ENCODE data around the gene WDFY2.
"Not testable (repeated sequence)": the region's sequence is repeated elsewhere in the genome, so short reads cannot be mapped to it uniquely, and the experiment has no call there.

Gene WDFY2

GRCh38 chr13:51645154-51645650 is 60.9 kb downstream of the WDFY2 start:
- WGBS, 2 experiments (ENCODE audit: insufficient coverage in 2 of 2), result 63 to 100% methylated on average over 1 to 2 of the region's 4 CpGs
- Histone ChIP-seq H3K36me3 (ENCODE audit: control insufficient read depth, insufficient read depth, low read length) (peaks cover 3% of the 10 kb centered on the region), H3K27ac (ENCODE audit: low read depth, low read length, severe bottlenecking) (peak overlapping the region; percentile 97), H3K4me1 (ENCODE audit: control insufficient read depth, insufficient read depth, low read length, poor library complexity, severe bottlenecking) (peaks cover 38% of the 10 kb centered on the region), H3K4me3 (ENCODE audit: extremely low read depth, insufficient read depth, low read length, poor library complexity, severe bottlenecking) (no peak overlapping the region), H3K9me3 (ENCODE audit: control insufficient read depth, low read length) (no peaks in the 10 kb centered on the region)

- H3K4me3 ChIP-seq (ENCODE audit: extremely low read depth, insufficient read depth, low read length, poor library complexity, severe bottlenecking), result no peak overlapping the region
- H3K27ac ChIP-seq (ENCODE audit: low read depth, low read length, severe bottlenecking), result peak overlapping the region; percentile 97
- H3K36me3 ChIP-seq (ENCODE audit: control insufficient read depth, insufficient read depth, low read length), result peaks cover 3% of the 10 kb centered on the region
- 76 to 85% methylated on average over 8 to 10 of the region's 10 CpGs for WGBS, 2 experiments (ENCODE audit: insufficient coverage in 2 of 2)
- peaks cover 38% of the 10 kb centered on the region for H3K4me1 ChIP-seq (ENCODE audit: control insufficient read depth, insufficient read depth, low read length, poor library complexity, severe bottlenecking)
- H3K9me3 ChIP-seq (ENCODE audit: control insufficient read depth, low read length), result no peaks in the 10 kb centered on the region
These were observed 61.8 kb downstream of the WDFY2 start for GRCh38 chr13:51645761-51646670.

- Histone ChIP-seq H3K9me3 (ENCODE audit: control insufficient read depth, low read length) (no peaks in the 10 kb centered on the region), H3K36me3 (ENCODE audit: control insufficient read depth, insufficient read depth, low read length) (peaks cover 3% of the 10 kb centered on the region), H3K27ac (ENCODE audit: low read depth, low read length, severe bottlenecking) (no peak overlapping the region), H3K4me1 (ENCODE audit: control insufficient read depth, insufficient read depth, low read length, poor library complexity, severe bottlenecking) (peaks cover 38% of the 10 kb centered on the region), H3K4me3 (ENCODE audit: extremely low read depth, insufficient read depth, low read length, poor library complexity, severe bottlenecking) (no peak overlapping the region)
- WGBS, 2 experiments (ENCODE audit: insufficient coverage in 2 of 2), result 90% methylated on average over 1 of the region's 4 CpGs; no CpG with 5 or more reads in 1 of the 2 experiments
These were observed 62.8 kb downstream of the WDFY2 start for GRCh38 chr13:51647067-51647466.

- H3K27ac ChIP-seq (ENCODE audit: low read depth, low read length, severe bottlenecking); H3K36me3 ChIP-seq (ENCODE audit: control insufficient read depth, insufficient read depth, low read length); H3K9me3 ChIP-seq (ENCODE audit: control insufficient read depth, low read length); H3K4me3 ChIP-seq (ENCODE audit: extremely low read depth, insufficient read depth, low read length, poor library complexity, severe bottlenecking); H3K4me1 ChIP-seq (ENCODE audit: control insufficient read depth, insufficient read depth, low read length, poor library complexity, severe bottlenecking): not testable (repeated sequence)
- WGBS, 2 experiments (ENCODE audit: insufficient coverage in 2 of 2), result 88% methylated on average over 1 of the region's 3 CpGs; no CpG with 5 or more reads in 1 of the 2 experiments
These were observed 67.9 kb downstream of the WDFY2 start for GRCh38 chr13:51652193-51652592.

- 94 to 100% methylated on average over 1 to 2 of the region's 6 CpGs for WGBS, 2 experiments (ENCODE audit: insufficient coverage in 2 of 2)
- Histone ChIP-seq H3K4me3 (ENCODE audit: extremely low read depth, insufficient read depth, low read length, poor library complexity, severe bottlenecking) (no peak overlapping the region), H3K27ac (ENCODE audit: low read depth, low read length, severe bottlenecking) (no peak overlapping the region), H3K36me3 (ENCODE audit: control insufficient read depth, insufficient read depth, low read length) (peaks cover 13% of the 10 kb centered on the region), H3K9me3 (ENCODE audit: control insufficient read depth, low read length) (peaks cover 7% of the 10 kb centered on the region), H3K4me1 (ENCODE audit: control insufficient read depth, insufficient read depth, low read length, poor library complexity, severe bottlenecking) (no peaks in the 10 kb centered on the region)
These were observed 75.2 kb downstream of the WDFY2 start for GRCh38 chr13:51659276-51660127.

- Histone ChIP-seq H3K4me3 (ENCODE audit: extremely low read depth, insufficient read depth, low read length, poor library complexity, severe bottlenecking) (no peak overlapping the region), H3K27ac (ENCODE audit: low read depth, low read length, severe bottlenecking) (no peak overlapping the region), H3K36me3 (ENCODE audit: control insufficient read depth, insufficient read depth, low read length) (peaks cover 13% of the 10 kb centered on the region), H3K4me1 (ENCODE audit: control insufficient read depth, insufficient read depth, low read length, poor library complexity, severe bottlenecking) (no peaks in the 10 kb centered on the region), H3K9me3 (ENCODE audit: control insufficient read depth, low read length) (peaks cover 7% of the 10 kb centered on the region)
- no CpG with 5 or more reads among the region's 1 CpG for WGBS, 2 experiments (ENCODE audit: insufficient coverage in 2 of 2)
These were observed 76.6 kb downstream of the WDFY2 start for GRCh38 chr13:51660813-51661212.

GRCh38 chr13:51663973-51664957 is 80.0 kb downstream of the WDFY2 start:
- Histone ChIP-seq H3K36me3 (ENCODE audit: control insufficient read depth, insufficient read depth, low read length) (peaks cover 13% of the 10 kb centered on the region), H3K9me3 (ENCODE audit: control insufficient read depth, low read length) (no peaks in the 10 kb centered on the region), H3K4me3 (ENCODE audit: extremely low read depth, insufficient read depth, low read length, poor library complexity, severe bottlenecking) (no peak overlapping the region), H3K27ac (ENCODE audit: low read depth, low read length, severe bottlenecking) (no peak overlapping the region), H3K4me1 (ENCODE audit: control insufficient read depth, insufficient read depth, low read length, poor library complexity, severe bottlenecking) (no peaks in the 10 kb centered on the region)
- WGBS, 2 experiments (ENCODE audit: insufficient coverage in 2 of 2), result 88 to 99% methylated on average over 7 to 8 of the region's 8 CpGs

- H3K36me3 ChIP-seq (ENCODE audit: control insufficient read depth, insufficient read depth, low read length), result peaks cover 13% of the 10 kb centered on the region
- no peak overlapping the region for H3K27ac ChIP-seq (ENCODE audit: low read depth, low read length, severe bottlenecking)
- 80% methylated on average over 1 of the region's 2 CpGs; no CpG with 5 or more reads in 1 of the 2 experiments for WGBS, 2 experiments (ENCODE audit: insufficient coverage in 2 of 2)
- no peak overlapping the region for H3K4me3 ChIP-seq (ENCODE audit: extremely low read depth, insufficient read depth, low read length, poor library complexity, severe bottlenecking)
- no peaks in the 10 kb centered on the region for H3K4me1 ChIP-seq (ENCODE audit: control insufficient read depth, insufficient read depth, low read length, poor library complexity, severe bottlenecking)
- no peaks in the 10 kb centered on the region for H3K9me3 ChIP-seq (ENCODE audit: control insufficient read depth, low read length)
These were observed 81.2 kb downstream of the WDFY2 start for GRCh38 chr13:51665456-51665855.

GRCh38 chr13:51666374-51666773 is 82.1 kb downstream of the WDFY2 start:
- Histone ChIP-seq H3K4me1 (ENCODE audit: control insufficient read depth, insufficient read depth, low read length, poor library complexity, severe bottlenecking) (no peaks in the 10 kb centered on the region), H3K9me3 (ENCODE audit: control insufficient read depth, low read length) (no peaks in the 10 kb centered on the region), H3K27ac (ENCODE audit: low read depth, low read length, severe bottlenecking) (no peak overlapping the region), H3K4me3 (ENCODE audit: extremely low read depth, insufficient read depth, low read length, poor library complexity, severe bottlenecking) (no peak overlapping the region), H3K36me3 (ENCODE audit: control insufficient read depth, insufficient read depth, low read length) (peaks cover 13% of the 10 kb centered on the region)
- no CpG with 5 or more reads among the region's 1 CpG for WGBS, 2 experiments (ENCODE audit: insufficient coverage in 2 of 2)

- no peak overlapping the region for H3K4me3 ChIP-seq (ENCODE audit: extremely low read depth, insufficient read depth, low read length, poor library complexity, severe bottlenecking)
- 100% methylated on average over 1 of the region's 1 CpG for WGBS, 2 experiments (ENCODE audit: insufficient coverage in 2 of 2)
- no peaks in the 10 kb centered on the region for H3K4me1 ChIP-seq (ENCODE audit: control insufficient read depth, insufficient read depth, low read length, poor library complexity, severe bottlenecking)
- peaks cover 10% of the 10 kb centered on the region for H3K36me3 ChIP-seq (ENCODE audit: control insufficient read depth, insufficient read depth, low read length)
- H3K9me3 ChIP-seq (ENCODE audit: control insufficient read depth, low read length), result no peaks in the 10 kb centered on the region
- no peak overlapping the region for H3K27ac ChIP-seq (ENCODE audit: low read depth, low read length, severe bottlenecking)
These were observed 82.6 kb downstream of the WDFY2 start for GRCh38 chr13:51666839-51667238.
